ENCODE measurements around the gene KCNMA1.

DNA sequence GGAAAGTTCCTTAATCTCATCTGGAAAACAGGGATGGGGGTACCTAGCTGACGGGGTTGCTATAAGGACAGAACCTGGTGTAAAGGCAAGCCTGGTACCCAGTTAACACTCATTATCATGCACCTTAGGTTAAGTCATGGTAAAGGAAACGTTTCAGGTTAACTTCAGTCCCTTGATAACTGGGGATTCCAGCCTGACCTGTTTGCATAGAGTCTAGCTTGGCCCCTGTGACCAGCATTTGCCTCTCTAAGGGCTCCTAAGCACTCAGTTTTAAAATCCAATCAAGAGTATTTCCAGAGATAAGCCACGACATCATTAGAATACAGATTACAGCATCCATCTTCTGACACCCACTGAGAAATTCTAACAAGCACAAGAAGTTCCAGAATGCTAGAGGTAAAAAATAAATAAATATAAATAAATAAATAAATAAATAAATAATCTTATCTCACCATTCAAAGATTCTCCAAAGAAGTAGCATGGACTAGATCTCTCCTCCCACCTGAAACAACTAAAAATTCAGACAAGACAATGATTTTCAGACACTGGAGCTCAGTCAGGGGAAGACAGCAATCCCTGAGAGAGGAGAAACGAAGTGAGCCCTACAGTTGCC, 184.6 kb downstream of the KCNMA1 start:
- TF ChIP-seq, protein P1, sequence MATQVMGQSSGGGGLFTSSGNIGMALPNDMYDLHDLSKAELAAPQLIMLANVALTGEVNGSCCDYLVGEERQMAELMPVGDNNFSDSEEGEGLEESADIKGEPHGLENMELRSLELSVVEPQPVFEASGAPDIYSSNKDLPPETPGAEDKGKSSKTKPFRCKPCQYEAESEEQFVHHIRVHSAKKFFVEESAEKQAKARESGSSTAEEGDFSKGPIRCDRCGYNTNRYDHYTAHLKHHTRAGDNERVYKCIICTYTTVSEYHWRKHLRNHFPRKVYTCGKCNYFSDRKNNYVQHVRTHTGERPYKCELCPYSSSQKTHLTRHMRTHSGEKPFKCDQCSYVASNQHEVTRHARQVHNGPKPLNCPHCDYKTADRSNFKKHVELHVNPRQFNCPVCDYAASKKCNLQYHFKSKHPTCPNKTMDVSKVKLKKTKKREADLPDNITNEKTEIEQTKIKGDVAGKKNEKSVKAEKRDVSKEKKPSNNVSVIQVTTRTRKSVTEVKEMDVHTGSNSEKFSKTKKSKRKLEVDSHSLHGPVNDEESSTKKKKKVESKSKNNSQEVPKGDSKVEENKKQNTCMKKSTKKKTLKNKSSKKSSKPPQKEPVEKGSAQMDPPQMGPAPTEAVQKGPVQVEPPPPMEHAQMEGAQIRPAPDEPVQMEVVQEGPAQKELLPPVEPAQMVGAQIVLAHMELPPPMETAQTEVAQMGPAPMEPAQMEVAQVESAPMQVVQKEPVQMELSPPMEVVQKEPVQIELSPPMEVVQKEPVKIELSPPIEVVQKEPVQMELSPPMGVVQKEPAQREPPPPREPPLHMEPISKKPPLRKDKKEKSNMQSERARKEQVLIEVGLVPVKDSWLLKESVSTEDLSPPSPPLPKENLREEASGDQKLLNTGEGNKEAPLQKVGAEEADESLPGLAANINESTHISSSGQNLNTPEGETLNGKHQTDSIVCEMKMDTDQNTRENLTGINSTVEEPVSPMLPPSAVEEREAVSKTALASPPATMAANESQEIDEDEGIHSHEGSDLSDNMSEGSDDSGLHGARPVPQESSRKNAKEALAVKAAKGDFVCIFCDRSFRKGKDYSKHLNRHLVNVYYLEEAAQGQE (IDR thresholded peaks at IDR 0.05; ENCODE audit: low read depth, low read length), result no peak
- no peak for TF ChIP-seq TEAD4 (IDR thresholded peaks at IDR 0.05; ENCODE audit: borderline replicate concordance, insufficient read depth)
- TF ChIP-seq, protein P2, sequence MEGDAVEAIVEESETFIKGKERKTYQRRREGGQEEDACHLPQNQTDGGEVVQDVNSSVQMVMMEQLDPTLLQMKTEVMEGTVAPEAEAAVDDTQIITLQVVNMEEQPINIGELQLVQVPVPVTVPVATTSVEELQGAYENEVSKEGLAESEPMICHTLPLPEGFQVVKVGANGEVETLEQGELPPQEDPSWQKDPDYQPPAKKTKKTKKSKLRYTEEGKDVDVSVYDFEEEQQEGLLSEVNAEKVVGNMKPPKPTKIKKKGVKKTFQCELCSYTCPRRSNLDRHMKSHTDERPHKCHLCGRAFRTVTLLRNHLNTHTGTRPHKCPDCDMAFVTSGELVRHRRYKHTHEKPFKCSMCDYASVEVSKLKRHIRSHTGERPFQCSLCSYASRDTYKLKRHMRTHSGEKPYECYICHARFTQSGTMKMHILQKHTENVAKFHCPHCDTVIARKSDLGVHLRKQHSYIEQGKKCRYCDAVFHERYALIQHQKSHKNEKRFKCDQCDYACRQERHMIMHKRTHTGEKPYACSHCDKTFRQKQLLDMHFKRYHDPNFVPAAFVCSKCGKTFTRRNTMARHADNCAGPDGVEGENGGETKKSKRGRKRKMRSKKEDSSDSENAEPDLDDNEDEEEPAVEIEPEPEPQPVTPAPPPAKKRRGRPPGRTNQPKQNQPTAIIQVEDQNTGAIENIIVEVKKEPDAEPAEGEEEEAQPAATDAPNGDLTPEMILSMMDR (IDR thresholded peaks at IDR 0.05), result no peak
- no peak for TF ChIP-seq TCF12 (IDR thresholded peaks at IDR 0.05)
- no peak for TF ChIP-seq JUND (IDR thresholded peaks at IDR 0.05)
- no peak for TF ChIP-seq GABPA (IDR thresholded peaks at IDR 0.05; ENCODE audit: low read depth)
- TF ChIP-seq EP300 (IDR thresholded peaks at IDR 0.05; ENCODE audit: borderline replicate concordance in 1 of 2, low read depth in 1 of 2, low read length in 1 of 2), result no peak
- no peak for TF ChIP-seq YY1 (IDR thresholded peaks at IDR 0.05; ENCODE audit: low read depth)
- TF ChIP-seq, protein P3, sequence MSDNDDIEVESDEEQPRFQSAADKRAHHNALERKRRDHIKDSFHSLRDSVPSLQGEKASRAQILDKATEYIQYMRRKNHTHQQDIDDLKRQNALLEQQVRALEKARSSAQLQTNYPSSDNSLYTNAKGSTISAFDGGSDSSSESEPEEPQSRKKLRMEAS (IDR thresholded peaks at IDR 0.05; ENCODE audit: low read depth), result no peak
- no peak for TF ChIP-seq SMC3 (IDR thresholded peaks at IDR 0.05; ENCODE audit: low read depth, low read length)
- TF ChIP-seq TAF1 (IDR thresholded peaks at IDR 0.05; ENCODE audit: borderline replicate concordance, low read depth, low read length), result no peak
- no peak for TF ChIP-seq NRF1 (IDR thresholded peaks at IDR 0.05; ENCODE audit: low read depth, low read length)
- TF ChIP-seq SIN3A (IDR thresholded peaks at IDR 0.05; ENCODE audit: borderline replicate concordance, low read depth, low read length), result no peak
- no peak for TF ChIP-seq RAD21 (IDR thresholded peaks at IDR 0.05; ENCODE audit: low read length)

Measured in SK-N-SH (cell line).